ENCODE measurements around the gene ARMH3. TPM values are rescaled to one million over a fixed set of nuclear protein-coding genes. Genes with fewer than 3 reads are reported as not detected.

The ARMH3 gene
- total RNA-seq, 1 donor from 2014 or later, result 26.4 TPM

DNA sequence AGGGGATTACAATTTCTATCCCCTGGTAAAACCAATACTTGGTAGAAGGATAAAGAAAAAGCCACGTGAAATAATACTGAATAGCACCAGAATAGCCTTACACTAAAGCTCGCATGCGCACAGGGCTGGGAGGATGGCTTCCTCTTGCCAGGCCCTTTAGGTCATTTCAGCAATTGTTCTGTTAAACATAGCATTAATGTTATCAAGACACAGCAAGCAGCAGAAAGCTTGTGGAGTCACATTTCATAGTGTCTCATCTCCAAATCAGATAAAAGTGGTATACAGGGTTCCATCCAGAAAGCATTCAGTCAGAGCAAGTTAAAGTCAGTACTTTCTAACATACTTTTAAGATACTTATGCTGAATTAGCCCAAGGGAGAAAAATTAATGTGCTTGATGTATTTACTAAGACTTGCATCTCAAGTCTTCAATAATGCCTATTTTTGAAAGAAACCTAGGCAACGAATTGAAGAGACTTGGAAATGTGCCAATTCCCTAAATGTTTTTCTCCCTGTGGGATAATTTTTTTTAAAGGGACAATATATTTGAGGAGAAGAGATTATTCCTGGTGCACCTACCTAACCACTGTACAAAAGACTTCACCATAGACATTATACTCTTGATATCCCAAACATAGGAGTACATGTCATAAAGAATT is 258.4 kb downstream of the ARMH3 start:
- DNase-seq (ENCODE audit: low spot score), result no peak

Other genes starting within 250 kb of the ARMH3 start
- gene OGA, start 237.7 kb downstream of the ARMH3 start, total RNA-seq, result 104 TPM
- gene KCNIP2, start 212.4 kb downstream of the ARMH3 start, total RNA-seq, result 2.5 TPM
- 22.8 TPM for gene HPS6, start 9.2 kb upstream of the ARMH3 start, total RNA-seq
- gene LDB1, start 64.2 kb upstream of the ARMH3 start, total RNA-seq, result 77.8 TPM
- gene PPRC1, start 76.9 kb upstream of the ARMH3 start, total RNA-seq, result 20.8 TPM
- 37.8 TPM for gene NOLC1, start 96.2 kb upstream of the ARMH3 start, total RNA-seq
- gene ELOVL3, start 170.1 kb upstream of the ARMH3 start, total RNA-seq, result not detected
- not detected for gene PITX3, start 185.3 kb upstream of the ARMH3 start, total RNA-seq
- 52.8 TPM for gene GBF1, start 189.4 kb upstream of the ARMH3 start, total RNA-seq

Measured in mucosa of gallbladder (tissue), 1 donor.